ENCODE results near the gene HEXD. TPM values are rescaled to one million over a fixed set of nuclear protein-coding genes. Genes with fewer than 3 reads are reported as not detected.

HEXD gene
- total and polyA plus RNA-seq, 5 donors, result 13.6 to 24.4 (median 19.4) TPM

DNA sequence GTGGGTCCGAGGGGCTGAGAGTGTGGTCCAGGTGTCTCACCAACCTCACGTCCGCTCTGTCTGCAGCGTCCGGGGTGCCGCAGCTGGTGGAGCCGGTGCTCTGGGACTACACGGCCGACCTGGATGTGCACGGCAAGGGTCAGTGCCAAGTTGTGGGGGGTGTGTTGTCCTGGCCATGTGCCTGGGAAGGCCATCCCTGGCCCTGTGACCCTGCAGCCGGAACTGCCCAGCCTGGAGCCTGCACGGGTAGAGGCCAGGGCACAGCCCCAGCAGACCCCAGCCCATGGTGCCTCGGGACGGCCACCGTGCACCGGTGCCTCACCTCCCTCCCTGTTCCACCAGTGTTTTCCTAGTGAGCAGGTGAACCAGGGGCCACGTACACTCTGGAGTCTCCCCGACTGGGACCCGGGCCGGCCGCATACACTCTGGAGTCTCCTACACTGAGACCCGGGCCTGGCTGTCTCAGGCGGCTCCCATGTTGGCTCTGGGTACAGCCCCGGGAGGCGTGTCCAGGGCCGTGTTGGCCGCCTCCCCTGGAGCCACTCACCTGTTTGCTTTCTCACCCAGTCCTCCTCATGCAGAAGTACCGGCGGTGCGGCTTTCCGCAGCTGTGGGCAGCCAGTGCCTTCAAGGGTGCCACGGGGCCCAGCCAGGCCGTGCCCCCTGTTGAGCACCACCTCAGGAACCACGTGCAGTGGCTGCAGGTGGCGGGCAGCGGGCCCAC is 18.6 kb downstream of the HEXD start:
- Histone ChIP-seq H3K4me3 (ENCODE audit: low read length) (no peak overlapping the region), H3K4me1 (ENCODE audit: control insufficient read depth, insufficient read depth, low read length) (no peaks in the 10 kb centered on the region), H3K27ac (ENCODE audit: low read length) (no peak overlapping the region), H3K27me3 (ENCODE audit: control insufficient read depth, insufficient read depth) (no peaks in the 10 kb centered on the region), H3K9me3 (ENCODE audit: control insufficient read depth, low read length) (no peaks in the 10 kb centered on the region)
- DNase-seq (peak in 2 of 3 donors; percentile 53 to 63), ATAC-seq (no peak)
- intact Hi-C loops (cut with DNase I), result no loop called here
- 94% methylated on average over 36 of the region's 36 CpGs for WGBS

DNA sequence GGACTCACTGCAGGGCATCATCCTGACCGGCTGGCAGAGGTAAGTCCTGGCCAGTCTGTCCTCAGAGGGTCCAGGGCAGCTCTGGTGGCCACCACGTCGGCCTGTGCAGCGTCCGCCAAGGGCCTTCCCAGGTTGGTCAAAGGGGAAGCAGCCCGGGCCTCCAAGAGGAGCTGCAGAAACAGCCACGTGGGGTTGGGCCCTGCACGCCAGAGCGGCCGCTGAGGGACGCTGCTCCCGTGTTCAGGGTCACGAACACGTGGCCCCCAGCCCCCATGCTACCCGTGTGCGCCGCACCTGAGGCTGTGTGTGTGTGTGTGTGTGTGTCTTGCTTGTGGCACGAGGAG is 19.1 kb downstream of the HEXD start:
- intact Hi-C loops (cut with DNase I), result no loop called here
- DNase-seq, result no peak
- Histone ChIP-seq H3K4me1 (ENCODE audit: control insufficient read depth, insufficient read depth, low read length) (no peaks in the 10 kb centered on the region), H3K27ac (ENCODE audit: low read length) (no peak overlapping the region), H3K9me3 (ENCODE audit: control insufficient read depth, low read length) (no peaks in the 10 kb centered on the region), H3K27me3 (ENCODE audit: control insufficient read depth, insufficient read depth) (no peaks in the 10 kb centered on the region), H3K4me3 (ENCODE audit: low read length) (no peak overlapping the region)
- 92% methylated on average over 18 of the region's 18 CpGs for WGBS
- no peak for ATAC-seq

DNA sequence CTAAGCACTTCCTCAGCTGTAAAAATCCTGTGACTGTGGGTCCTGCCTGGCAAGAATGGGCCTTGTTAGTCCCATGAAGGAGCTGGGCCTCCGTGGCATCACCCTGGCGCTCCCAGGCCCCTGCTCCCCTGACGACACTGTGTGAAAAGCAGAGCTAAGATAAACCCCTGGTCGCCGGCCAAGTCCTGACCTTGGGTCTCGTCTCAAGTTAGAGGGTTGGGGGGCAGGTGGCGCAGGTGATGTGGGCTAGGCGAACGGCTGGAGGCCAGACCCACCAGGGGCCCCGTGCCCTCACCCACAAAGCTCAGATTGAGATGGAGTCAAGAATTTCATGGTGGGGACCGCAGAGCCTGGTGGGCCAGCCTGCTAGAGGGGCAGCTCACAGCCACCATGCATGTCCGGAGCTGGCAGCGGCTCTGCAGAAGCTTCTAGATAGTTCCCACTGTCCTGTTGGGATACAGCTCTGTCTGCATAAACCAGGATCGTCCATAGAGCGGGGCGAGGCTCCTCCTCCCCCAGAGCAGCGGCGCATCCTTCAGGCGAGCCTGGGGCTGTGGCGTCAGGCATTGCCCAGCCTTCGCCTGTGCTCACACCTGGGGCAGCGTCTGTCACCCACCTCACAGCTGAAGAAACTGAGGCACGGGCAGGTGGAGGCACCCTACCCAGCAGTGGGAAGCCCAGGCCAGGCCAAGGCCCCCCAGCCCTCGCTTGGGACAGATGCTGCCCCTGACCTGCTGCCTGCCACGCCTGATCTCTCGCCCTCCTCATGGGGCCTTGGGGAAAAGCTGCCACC is 20.4 kb downstream of the HEXD start:
- H3K9me3 ChIP-seq (ENCODE audit: control insufficient read depth, low read length), result no peaks in the 10 kb centered on the region
- no peaks in the 10 kb centered on the region for H3K27me3 ChIP-seq (ENCODE audit: control insufficient read depth, insufficient read depth)
- no peak overlapping the region for H3K4me3 ChIP-seq (ENCODE audit: low read length)
- no peak overlapping the region for H3K27ac ChIP-seq (ENCODE audit: low read length)
- DNase-seq (peak in 2 of 3 donors; percentile 55 to 62), ATAC-seq (no peak)
- no peaks in the 10 kb centered on the region for H3K4me1 ChIP-seq (ENCODE audit: control insufficient read depth, insufficient read depth, low read length)
- 87% methylated on average over 26 of the region's 26 CpGs for WGBS
- intact Hi-C loops (cut with DNase I), result no loop called here

DNA sequence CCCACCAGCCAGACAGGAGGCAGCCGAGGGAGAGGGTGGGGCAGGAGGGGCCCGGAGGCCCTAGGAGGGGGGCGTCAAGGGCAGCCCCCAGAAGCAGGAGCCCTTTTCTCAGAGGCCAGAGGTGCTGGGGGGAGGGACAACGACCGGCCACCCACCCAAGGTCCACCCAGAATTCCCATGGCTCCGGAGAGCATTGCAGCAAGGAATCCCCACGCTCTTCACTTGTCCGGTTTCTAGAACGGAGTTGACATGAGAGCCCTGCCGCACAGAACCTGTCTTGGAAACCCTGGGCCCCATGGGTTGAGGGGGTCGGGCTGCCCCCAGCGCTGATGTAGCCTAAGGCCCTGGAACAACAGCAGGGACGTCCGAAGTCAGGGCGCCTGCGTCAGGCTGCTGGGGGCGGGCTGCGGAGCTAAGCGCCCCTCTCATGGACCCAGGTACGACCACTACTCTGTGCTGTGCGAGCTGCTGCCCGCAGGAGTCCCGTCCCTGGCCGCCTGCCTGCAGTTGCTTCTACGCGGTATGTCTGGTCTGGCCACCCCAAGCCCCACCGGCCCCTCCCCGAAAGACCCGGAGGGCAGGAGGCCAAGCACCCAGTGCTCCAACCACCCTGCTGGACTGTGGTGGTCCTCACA is 21.2 kb downstream of the HEXD start:
- DNase-seq (peak in 2 of 3 donors; percentile 26 to 47), ATAC-seq (no peak)
- H3K27me3 ChIP-seq (ENCODE audit: control insufficient read depth, insufficient read depth), result no peaks in the 10 kb centered on the region
- no peaks in the 10 kb centered on the region for H3K9me3 ChIP-seq (ENCODE audit: control insufficient read depth, low read length)
- intact Hi-C loops (cut with DNase I), result no loop called here
- no peaks in the 10 kb centered on the region for H3K4me1 ChIP-seq (ENCODE audit: control insufficient read depth, insufficient read depth, low read length)
- no peak overlapping the region for H3K27ac ChIP-seq (ENCODE audit: low read length)
- no peak overlapping the region for H3K4me3 ChIP-seq (ENCODE audit: low read length)
- 89% methylated on average over 29 of the region's 29 CpGs for WGBS

DNA sequence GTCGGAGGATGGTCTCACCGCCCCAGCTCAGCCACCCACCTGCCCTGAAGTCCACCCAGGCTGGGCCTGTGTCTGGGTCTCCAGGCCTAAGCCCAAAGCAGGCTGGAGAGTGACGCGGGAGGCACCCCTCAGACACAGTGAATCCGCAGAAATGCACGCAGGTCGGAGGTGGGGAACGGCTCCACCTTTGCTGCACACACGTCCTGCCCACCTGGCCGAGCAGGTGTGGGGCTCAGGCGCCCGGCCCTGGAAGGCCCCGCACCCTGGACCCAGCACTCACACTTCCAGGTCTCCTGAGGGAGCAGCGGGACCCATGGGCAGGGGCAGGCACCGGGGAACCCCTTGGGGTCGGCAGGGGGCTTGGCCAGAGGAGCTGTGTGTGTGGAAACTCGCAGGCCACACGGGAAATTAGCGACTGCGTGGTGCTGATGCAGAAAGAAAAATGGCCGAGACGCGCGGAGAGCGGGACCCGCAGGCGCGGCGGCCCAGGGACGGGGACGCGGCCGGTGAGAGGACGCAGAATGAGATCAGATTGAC is 21.8 kb downstream of the HEXD start:
- Histone ChIP-seq H3K4me1 (ENCODE audit: control insufficient read depth, insufficient read depth, low read length) (no peaks in the 10 kb centered on the region), H3K27me3 (ENCODE audit: control insufficient read depth, insufficient read depth) (no peaks in the 10 kb centered on the region), H3K4me3 (ENCODE audit: low read length) (no peak overlapping the region), H3K27ac (ENCODE audit: low read length) (no peak overlapping the region), H3K9me3 (ENCODE audit: control insufficient read depth, low read length) (no peaks in the 10 kb centered on the region)
- intact Hi-C loops (cut with DNase I), result no loop called here
- WGBS, result 92% methylated on average over 34 of the region's 34 CpGs
- ATAC-seq (no peak), DNase-seq (peak in 2 of 3 donors; percentile 58 to 66)

DNA sequence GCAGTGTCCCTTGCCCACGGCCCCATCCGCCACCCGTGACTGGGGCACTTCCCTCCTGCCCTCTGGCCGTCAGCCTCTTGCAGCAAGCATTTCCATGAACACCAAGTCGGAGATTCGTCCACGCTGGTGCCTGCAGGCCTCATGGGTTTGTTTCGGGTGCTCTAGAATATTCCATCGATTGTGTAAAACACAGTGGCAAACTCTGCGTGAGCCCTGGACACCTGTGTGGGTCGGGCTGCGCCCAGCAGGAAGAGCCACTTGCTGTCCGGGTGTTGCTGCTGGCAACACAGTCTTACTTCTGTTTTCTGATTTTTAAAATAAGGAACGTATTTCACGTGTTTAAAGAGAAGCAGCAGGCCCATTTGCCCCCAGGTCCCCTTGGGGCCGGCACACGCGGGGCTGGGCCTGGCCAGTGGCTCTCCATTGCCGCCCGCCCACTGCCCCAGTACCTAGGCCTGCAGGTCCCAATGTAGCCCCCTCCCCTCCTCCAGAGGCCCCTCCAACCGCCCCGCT is 22.4 kb downstream of the HEXD start:
- 69% methylated on average over 22 of the region's 22 CpGs for WGBS
- no peak overlapping the region for H3K4me3 ChIP-seq (ENCODE audit: low read length)
- no peak overlapping the region for H3K27ac ChIP-seq (ENCODE audit: low read length)
- DNase-seq (peak in 2 of 3 donors; percentile 28 to 66), ATAC-seq (no peak)
- no peaks in the 10 kb centered on the region for H3K9me3 ChIP-seq (ENCODE audit: control insufficient read depth, low read length)
- intact Hi-C loops (cut with DNase I), result no loop called here
- no peaks in the 10 kb centered on the region for H3K4me1 ChIP-seq (ENCODE audit: control insufficient read depth, insufficient read depth, low read length)
- H3K27me3 ChIP-seq (ENCODE audit: control insufficient read depth, insufficient read depth), result no peaks in the 10 kb centered on the region

DNA sequence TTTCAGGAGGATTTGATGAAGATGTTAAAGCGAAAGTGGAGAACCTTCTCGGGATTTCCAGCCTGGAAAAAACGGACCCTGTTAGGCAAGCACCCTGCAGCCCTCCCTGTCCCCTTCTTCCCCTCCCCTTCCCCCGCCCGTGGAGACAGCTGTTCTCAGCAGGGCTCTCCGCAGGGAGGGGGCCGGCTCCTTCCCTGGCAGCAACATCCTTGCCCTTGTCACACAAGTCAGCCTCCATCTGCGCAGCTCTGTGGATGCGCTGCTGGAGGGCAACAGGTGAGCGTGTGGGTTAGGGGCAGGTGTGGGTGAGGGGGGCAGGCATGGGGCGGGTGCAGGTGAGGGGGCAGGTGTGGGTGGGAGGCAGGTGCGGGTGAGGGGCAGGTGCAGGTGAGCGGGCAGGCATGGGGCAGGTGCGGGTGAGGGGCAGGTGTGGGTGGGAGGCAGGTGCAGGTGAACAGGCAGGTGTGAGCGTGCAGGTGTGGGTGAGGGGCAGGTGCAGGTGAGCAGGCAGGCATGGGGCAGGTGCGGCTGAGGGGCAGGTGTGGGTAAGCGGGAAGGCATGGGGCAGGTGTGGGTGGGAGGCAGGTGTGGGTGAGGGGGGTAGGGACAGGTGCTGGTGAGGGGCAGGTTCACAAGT is 23.0 kb downstream of the HEXD start:
- ATAC-seq, result peak in 1 of 2 donors; percentile 3
- no peak overlapping the region for H3K27ac ChIP-seq (ENCODE audit: low read length)

DNA sequence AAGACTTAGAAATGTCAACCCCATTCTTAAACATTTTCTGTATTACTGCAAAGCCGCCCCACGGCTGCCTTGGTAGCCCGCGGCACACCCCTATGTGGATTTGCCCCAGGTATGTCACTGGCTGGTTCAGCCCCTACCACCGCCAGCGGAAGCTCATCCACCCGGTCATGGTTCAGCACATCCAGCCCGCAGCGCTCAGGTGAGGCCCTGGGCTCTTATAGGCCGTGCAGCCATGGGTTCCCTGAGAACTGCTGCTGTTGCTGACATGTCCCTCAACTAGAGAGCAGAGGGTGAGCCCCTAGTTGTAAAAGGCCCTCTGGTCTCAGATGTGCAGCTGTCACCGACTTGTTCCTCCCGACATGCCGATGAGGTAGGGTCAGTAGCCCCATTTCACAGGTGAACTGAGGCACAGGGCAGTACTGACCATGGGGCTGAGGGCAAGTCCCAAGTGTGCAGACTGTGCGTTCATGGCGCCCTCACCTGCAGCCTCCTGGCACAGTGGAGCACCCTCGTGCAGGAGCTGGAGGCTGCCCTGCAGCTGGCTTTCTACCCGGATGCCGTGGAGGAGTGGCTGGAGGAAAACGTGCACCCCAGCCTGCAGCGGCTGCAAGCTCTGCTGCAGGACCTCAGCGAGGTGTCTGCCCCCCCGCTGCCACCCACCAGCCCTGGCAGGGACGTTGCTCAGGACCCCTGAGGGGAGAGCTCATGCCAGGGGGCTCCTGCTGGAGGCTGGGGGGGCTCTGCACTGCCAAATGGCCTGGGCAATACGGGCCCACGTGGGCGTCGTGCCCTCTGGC is 23.7 kb downstream of the HEXD start:
- intact Hi-C loops (cut with DNase I), result no loop called here
- WGBS, result 86% methylated on average over 27 of the region's 27 CpGs
- peak in 1 of 3 donors; percentile 43 for DNase-seq
- no peak overlapping the region for H3K27ac ChIP-seq (ENCODE audit: low read length)
- no peaks in the 10 kb centered on the region for H3K27me3 ChIP-seq (ENCODE audit: control insufficient read depth, insufficient read depth)
- H3K4me1 ChIP-seq (ENCODE audit: control insufficient read depth, insufficient read depth, low read length), result no peaks in the 10 kb centered on the region
- no peak for ATAC-seq
- H3K9me3 ChIP-seq (ENCODE audit: control insufficient read depth, low read length), result no peaks in the 10 kb centered on the region
- no peak overlapping the region for H3K4me3 ChIP-seq (ENCODE audit: low read length)

More for the DNA sequence above, 23.0 kb downstream of the HEXD start:
- no peaks in the 10 kb centered on the region for H3K9me3 ChIP-seq (ENCODE audit: control insufficient read depth, low read length)
- H3K27me3 ChIP-seq (ENCODE audit: control insufficient read depth, insufficient read depth), result no peaks in the 10 kb centered on the region
- intact Hi-C loops (cut with DNase I), result no loop called here
- no peak overlapping the region for H3K4me3 ChIP-seq (ENCODE audit: low read length)
- H3K4me1 ChIP-seq (ENCODE audit: control insufficient read depth, insufficient read depth, low read length), result no peaks in the 10 kb centered on the region
- peak; percentile 46 to 80 (median 79) for DNase-seq
- 65% methylated on average over 17 of the region's 17 CpGs for WGBS

DNA sequence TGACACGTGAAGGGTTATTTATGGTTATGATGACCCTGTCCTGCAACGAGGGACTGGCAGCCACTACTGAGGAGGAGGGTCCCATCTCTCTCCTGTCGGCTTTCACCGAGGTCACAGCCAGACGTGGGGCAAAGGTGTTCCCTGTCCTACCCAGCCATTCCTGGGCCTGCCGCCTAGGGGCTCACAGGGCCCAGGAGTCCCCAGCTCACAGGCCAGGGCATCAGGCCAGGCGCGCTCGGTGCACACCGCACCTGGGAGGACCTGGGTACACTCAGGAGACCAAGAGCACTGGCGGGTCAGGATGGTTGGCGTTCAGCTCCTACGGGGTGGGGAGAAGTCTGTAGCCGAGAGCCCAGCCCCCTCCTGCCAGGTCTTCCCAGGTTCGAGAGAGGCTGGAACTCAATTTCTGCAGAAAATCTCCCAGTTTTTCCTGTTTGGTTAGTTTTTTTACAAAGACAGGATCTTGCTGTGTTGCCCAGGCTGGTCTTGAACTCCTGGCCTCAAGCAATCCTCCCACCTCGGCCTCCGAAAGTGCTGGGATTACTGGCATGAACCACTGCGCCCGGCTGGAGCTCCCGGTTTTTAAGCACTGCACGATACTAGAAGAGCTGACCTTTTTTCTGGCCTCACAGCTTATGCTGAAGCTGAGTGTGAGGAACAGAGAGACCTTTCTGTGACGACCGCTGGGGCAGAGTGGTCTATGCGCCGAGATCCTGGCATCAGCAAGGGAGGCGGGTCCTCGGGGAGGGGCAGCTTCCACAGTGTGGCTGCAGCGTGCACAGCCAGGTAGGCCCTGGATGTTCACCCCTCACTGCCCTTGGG is 24.7 kb downstream of the HEXD start:
- DNase-seq, result peak in 1 of 3 donors; percentile 38
- WGBS, result 86% methylated on average over 28 of the region's 28 CpGs
- Histone ChIP-seq H3K9me3 (ENCODE audit: control insufficient read depth, low read length) (no peaks in the 10 kb centered on the region), H3K4me3 (ENCODE audit: low read length) (no peak overlapping the region), H3K4me1 (ENCODE audit: control insufficient read depth, insufficient read depth, low read length) (no peaks in the 10 kb centered on the region), H3K27ac (ENCODE audit: low read length) (no peak overlapping the region), H3K27me3 (ENCODE audit: control insufficient read depth, insufficient read depth) (no peaks in the 10 kb centered on the region)
- no peak for ATAC-seq
- intact Hi-C loops (cut with DNase I), result no loop called here
